Hepatocyte (in vitro differentiated cells): ENCODE results near the gene MEP1A.

ENCODE experiments used
- EZH2 ChIP-seq: fragments of 200-600 bp; sonication (generic); IDR thresholded peaks from 2 replicates; pipeline ENCODE4 v1.6.1; 2016; ENCODE audit warnings: antibody characterized with exemption, mild to moderate bottlenecking, borderline replicate concordance
- EZH2phosphoT487 ChIP-seq: fragments of 200-600 bp; sonication (generic); IDR thresholded peaks from one replicate; pipeline ENCODE4 v1.6.1; 2018; ENCODE audit warnings: antibody characterized with exemption, mild to moderate bottlenecking, low read depth, moderate library complexity; ENCODE audit not compliant: unreplicated experiment, severe bottlenecking
- TF ChIP-seq, protein P1 (sequence below): fragments of 200-600 bp; sonication (generic); IDR thresholded peaks from 2 replicates; pipeline ENCODE4 v1.5.1; 2016; ENCODE audit warnings: antibody characterized with exemption, mild to moderate bottlenecking; ENCODE audit not compliant: poor library complexity

DNA sequence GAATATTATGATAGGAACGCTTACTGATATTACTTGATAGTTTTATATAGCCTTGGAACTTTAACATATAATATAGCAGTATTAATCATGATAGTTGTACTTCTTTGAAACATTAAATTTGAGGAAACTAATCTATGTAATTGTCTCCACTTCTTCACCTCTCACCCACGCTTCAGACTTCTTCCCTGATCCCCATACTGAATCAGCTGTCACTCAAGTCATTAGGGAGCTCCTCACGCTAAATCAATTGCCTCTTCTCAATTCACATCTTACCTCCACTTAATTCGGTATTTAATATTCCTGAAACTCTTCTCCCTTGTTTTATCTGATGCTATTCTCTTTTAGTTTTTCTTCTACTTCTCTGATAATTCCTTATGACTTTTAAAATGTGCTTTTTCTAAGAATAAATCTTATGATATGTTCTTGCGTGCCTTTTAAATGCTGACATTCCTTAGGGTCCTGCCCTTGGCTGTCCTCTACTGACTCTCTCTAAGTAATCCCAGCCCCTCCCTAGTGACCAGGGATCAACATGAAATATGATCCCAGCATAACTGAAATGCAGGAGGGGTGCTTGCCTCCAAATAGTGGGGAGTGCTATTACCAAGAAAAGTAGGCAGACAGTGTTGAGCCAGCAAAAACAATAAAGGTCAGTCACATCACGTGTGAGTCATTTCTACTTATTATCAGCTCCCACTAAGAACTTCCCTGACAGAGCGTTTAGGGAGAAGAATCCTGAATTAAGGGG is 36.5 kb upstream of the MEP1A start:
- TF ChIP-seq, protein P1, sequence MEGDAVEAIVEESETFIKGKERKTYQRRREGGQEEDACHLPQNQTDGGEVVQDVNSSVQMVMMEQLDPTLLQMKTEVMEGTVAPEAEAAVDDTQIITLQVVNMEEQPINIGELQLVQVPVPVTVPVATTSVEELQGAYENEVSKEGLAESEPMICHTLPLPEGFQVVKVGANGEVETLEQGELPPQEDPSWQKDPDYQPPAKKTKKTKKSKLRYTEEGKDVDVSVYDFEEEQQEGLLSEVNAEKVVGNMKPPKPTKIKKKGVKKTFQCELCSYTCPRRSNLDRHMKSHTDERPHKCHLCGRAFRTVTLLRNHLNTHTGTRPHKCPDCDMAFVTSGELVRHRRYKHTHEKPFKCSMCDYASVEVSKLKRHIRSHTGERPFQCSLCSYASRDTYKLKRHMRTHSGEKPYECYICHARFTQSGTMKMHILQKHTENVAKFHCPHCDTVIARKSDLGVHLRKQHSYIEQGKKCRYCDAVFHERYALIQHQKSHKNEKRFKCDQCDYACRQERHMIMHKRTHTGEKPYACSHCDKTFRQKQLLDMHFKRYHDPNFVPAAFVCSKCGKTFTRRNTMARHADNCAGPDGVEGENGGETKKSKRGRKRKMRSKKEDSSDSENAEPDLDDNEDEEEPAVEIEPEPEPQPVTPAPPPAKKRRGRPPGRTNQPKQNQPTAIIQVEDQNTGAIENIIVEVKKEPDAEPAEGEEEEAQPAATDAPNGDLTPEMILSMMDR, result no peak
- TF ChIP-seq EZH2phosphoT487 (no peak), EZH2 (no peak)
